NCI-H146 treated with DMSO at 0.1 percent for 48 hours (cell line): Measurements from ENCODE around the gene FLNC.
A peak's percentile ranks its signal among the peaks of the same experiment; 100 is the strongest.

Experiments used
- DNase-seq: peaks from one replicate; lab custom pipeline; 2025; ENCODE audit not compliant: unreplicated experiment; lab: John Stamatoyannopoulos, UW

FLNC gene

DNA sequence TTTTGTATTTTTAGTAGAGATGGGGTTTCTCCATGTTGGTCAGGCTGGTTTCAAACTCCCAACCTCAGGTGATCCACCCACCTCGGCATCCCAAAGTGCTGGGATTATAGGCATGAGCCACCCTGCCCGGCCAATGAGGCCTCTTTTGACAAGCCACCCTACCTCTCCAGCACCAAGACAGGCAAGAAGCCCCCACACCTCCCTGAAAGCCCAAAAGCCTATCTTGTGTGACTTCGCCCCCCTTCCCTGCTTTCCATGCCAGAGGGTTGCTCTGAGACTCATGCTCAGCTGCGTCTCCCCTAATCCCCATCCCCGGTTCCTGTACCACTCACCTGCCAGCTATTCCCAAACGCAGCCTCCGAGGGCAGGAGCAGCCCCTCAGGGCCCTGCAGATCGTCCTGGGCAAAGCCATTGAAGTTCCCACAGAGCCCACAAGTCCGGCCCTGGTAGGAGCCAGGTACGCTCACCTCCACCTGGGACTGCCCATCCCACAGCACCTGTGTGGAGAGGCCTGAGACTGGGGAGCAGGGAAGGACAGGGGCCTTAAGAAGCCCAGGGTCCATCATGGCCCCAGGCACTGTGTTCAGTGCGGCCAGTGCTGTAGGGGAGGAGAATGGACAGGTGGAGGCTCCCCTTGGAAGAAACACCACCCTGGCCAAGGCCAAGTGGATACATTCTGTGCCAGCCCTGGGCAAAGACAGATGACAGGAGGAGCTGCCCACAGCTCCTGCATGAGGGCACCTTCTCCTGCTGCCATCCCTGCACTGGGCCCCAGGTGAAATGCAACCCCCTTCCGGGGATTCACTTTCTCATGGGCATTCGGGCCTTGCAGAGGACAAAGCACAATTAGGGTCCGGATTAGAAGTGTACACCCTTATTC, 48.3 kb downstream of the FLNC start:
- no peak for DNase-seq

DNA sequence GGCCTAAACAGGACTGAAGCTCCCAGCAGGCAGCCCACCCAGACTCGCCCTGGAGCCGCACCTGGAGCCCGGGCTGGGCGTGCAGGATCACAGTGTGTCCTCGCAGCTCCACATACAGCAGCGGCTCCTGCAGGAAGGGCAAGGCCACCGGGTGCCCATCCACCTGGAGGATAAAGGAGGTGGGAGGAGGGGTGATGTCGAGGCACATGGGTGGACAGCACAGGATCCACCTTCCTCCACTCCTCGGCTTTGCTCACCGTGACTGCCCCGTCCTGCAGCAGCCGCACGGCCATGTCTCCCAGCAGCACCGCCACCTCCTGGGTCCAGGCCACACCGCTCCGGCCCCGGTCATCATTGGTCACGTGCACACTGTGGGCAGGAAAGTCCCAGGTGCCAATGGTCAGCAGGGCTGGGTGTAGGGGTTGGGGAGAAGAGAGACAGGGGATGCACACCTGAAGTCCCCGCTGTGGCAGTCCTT, 49.3 kb downstream of the FLNC start:
- DNase-seq: no peak

DNA sequence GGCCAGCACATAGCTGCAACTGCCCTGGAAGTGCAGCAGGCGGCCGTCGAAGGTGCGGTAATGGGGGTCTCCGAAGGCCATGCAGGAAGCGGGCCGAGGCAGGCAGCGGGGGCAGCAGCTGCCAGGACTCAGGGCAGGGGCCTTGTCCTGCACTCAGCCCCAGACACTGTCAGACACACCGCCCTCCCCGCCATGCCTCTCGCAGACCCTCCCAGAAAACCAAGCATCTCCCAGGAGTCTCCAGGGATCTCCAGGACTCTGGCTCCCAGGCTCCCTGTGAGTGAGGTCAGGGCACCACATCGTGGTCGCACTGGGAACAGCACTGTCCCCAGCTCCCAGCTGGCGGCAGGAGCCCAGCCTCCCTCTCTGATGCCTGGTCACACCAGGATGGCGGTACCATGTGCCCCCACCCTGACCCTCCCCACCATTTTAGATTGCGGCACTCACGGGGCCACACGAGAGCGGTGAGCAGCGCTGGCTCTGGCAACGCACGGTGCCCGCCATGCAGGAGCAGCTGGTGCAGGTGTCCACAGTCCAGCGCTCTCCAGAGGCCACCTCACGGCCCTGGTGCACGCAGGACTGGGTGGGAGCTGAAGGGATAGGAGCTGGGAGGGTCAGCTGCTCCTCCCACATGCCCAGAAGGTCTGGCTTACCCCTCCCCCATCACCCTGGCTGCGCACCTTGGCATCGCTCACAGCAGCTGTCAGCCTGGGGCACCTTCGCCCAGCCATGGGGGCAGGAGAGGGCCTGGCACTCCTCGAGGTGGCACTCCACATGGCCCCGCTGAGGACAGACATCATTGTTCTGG, 49.9 kb downstream of the FLNC start:
- DNase-seq: peak; percentile 49

DNA sequence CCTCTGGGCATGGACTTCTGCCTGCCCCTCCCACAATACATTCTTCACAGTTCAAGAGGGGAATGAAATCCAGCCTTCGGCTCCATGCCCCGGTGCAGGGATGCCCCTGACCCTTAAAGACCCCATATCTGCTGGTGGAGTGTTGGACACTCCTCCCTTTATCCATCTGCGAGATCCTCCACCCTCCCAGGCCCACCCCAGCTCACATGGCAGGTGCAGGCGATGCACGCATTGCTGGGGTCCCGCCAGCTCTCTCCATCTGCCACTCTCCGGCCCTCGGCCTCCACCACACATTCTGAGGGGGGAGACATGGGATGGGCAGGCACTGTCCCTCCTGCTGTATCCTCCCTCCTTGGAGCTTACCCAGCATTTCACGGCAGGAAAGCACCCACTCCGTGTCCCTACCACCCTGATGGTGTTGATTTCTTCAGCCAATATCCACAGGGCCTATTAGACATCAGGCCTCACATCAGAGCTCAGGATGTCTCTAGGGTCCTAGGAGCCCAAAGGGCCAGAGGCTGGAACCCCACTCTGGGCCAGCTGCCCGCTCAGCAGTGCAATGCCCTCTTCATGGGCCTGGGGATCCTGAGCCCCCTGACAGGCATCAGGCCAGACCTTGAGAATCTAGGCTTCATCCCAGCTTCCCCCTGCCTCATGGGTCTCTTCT, 50.7 kb downstream of the FLNC start:
- DNase-seq: no peak

DNA sequence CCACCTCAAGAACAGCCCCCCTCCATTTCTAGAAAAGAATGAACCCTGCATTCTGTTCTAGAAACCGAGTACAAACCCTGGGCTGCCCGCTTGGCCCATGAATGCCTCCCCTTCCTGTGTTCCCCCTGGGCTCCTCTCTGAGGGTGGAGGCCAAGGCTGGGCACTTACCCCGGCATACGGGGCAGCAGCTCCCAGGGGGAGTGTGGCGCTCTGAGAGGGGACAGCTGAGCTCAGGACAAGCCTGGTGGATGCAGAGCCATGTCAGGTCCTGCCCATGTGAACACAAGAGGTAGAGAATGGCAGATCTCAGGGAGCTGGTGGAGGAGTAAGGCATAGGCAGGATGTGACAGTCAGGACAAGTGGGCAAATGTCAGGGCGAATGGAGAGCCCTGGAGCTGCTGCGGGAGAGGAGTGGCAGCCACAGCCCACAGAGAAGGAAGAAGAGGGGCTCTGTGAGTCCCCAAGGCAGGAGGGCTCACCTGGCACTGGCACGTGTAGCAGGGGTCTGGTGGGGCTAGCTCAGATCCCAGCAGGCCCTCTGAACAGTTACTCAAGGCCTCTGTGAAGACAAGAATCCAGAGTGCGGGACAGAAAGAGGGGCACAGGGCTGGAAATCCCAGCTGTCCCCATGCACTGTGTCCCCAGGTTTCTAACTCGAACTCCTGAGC, 51.4 kb downstream of the FLNC start:
- no peak for DNase-seq

DNA sequence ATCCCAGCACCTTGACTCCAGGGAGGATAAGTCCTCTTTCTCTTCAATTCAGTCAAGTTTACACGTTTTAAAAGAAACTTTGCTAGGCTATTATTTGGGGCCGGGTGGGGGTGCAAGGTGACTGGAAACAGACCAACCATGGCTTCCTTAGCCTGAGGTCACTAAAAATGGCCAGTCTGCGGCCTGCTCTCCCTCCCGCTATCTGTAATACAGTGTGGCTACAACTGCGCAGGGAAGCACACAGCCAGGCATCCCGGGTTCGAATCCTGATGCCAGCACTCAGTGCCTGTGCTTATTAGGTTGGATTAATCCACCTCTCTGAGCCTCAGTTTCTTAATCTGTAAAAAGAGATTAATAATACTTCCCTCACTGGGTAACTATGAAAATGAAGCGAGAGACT, 51.9 kb downstream of the FLNC start:
- DNase-seq: no peak

DNA sequence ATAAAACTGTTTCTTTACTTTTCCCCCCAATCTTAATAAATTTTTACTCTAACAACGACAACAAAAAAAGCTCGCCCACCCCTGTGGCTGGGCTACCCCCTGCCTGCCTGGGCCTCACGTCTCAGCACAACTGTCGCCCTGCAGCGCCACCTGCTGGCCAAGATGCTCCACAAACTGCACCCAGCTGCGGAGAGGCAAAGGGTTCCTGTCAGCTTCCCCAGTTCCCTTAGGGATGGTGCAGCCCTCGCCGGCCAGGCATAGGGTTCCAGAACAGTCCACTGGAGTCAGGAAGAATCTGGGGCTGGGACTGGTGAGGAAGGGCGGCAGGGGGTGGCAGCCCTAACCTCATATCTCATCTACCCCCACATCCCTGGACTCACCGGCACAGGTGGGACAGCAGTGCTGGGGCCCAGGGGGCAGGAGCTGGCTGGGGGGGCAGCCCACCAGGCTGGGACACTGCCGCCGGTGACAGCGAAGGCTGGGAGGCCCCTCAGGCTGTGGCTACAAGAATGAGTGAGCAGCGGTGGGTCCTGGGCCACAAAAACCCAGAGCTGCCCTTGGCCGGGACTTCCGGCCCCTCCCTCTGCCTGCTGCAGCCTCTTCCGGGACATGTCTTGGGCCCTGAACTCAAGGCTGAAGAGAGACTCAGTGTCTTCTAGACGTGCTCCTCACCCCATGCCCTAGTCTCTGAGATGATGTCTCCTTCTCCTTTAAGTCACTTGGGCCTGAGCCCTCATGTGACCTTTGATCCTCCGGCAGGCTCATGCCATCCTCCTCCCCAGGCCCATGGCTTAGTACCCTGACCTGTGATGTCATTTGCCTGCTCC, 53.6 kb downstream of the FLNC start:
- peak; percentile 5 for DNase-seq

DNA sequence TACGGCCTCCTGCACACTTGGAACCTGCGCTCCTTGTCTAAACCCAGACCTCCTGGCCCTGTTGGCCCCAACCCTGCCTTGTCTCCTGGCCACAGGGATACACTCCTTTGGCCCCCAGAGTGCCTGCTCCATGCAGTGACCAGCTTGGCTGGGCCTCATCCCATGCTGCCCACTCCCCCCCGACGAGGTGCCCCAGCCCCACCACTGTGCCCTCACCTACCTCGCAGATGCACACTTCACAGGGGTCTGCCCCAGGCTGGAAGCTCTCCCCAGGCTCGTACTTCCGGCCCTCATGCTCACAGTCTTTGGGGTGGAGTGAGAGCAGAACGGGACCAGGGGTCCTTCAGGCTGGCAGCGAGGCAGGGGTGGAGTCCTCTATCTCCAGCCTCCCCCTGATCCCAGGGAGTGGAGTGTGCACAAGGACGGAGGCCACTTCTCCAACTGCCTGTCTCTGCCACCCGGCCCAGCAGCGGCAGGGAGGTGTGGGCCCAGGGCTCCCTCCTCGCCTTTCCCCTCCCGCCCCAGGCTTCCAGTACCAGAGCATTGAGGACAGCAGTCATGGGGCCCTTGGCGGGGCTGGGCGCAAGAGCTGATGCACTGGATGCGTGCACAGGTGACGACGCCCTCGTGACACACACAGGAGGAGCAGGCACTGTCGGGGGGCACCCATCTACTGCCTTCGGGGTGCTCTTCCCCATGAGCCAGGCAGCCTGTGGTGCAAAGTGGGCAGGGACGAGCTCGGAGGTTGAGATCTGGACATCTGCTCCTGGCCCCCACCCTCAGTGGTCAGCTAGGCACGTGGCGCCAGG, 54.6 kb downstream of the FLNC start:
- DNase-seq: no peak

DNA sequence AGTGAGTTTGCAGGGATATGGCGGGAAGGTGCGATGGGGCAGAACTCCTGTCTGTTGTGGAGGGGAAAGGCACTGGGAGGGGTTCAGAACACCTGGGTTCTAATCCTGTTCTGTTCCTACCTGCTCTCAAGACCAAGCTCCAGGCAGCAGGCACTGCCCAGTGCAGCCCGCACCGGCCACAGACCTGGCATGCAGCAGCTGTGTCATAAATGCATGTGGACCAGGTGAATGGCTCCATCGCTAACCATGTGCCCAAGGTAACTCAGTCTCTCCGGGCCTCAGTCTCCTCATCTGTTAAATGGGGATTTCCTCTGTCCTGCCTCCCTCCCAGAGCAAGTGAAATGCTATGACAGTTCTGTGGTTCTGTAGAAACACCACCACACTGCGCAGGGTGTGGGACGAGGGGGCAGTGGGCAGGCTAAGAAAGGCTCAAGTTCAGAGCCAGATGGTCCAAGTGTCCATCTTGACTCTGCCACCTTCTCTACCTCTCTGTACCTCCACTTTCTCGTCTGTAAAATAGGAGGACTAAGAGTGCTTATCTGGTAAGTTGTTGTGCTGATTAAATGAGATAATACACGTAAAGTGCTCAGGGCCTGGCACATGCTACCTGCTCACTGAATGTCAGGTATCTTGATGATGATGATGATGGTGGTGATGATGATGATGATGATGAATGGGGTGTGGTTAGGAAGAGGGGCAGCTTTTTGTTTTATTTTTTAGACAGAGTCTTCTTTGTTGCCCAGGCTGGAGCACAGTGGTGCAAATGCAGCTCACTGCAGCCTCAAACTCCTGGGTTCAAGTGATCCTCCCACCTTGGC, 55.4 kb downstream of the FLNC start:
- DNase-seq: no peak

DNA sequence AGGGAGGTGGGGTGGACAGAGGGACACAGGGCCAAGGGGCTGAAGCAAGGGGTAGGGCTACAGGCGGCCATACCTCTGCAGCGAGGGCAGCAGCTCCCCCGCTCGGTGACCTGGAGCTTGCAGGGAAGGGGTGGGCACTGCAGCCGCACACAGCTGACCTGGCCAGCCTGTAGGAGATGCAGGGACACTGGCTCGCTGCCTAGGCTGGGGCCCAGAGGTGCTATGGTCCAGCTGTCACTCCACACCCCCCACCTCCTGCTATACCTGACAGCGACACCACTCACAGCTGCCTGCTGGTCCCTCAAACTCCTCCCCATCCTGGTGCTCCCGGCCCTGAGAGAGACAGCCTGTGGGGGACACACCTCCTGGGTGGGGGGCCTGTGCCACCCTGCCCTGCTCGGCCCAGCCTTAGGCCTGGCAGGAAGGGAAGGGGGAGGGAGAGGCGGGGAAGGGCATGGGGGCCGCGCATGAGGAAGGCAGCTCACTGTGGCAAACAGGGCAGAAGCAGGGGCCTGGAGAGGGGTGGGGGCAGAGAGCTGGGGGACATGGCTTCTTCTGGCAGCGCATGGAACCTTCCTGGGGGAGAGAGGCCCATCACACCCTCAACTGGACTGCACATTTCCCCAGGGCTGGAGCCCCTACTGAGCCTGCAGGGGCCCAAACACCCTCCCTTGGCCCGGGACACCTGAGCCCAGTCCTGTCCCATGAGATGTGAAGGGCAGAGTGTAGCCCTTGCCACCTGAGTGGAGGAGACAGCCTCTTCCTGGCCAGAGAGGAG, 56.4 kb downstream of the FLNC start:
- no peak for DNase-seq

DNA sequence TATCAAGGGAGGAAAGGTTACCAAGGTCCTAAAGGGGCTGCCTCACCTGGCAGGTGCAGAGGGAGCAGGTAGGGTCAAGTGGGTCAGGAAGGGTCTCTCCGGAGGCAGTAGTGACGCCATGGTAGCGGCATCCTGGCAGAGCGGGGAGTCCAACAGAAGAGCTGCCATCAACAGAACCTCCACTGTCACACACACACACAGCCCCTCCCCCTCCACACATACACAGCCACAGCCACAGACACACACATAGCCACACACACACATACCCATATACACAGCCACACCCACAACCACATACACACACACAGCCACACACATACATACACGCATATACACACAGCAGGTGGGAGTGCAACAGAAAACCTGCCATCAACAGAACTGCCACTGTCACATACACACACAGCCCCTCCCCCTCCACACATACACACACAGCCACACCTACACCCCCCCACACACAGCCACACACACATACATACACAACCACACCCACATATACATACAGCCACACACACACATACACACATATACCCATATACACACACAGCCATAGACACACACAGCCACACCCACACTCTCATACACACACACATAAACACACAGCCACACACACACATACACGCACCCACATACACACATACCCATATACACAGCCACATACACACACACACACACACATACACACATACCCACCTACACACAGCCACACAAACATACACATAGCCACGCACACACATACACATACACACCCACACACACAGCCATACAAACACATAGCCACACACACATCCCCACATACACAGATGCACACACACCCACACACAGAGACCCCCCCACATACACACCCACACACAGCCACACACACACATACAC, 57.2 kb downstream of the FLNC start:
- no peak for DNase-seq

DNA sequence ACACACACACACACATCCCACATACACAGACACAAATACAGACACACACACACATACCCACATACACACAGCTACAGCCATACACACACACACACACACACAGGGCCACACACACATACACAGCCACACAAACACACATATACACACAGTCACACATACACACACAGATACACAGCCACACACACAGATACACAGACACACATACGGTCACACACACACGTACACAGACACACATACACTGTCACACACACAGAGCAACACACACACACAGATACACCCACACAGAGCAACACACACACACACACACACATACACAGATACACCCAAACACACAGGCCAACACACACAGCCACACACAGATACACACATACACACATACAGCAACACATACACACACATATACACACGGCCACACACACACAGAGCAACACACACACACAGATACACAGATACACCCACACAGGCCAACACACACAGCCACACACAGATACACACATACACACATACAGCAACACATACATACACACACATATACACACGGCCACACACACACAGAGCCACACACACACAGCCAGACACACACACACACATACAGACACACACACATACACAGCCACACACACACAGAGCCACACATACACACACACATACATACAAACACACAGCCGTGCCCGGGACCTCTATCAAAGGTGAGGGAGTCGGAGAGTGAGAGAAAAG, 58.0 kb downstream of the FLNC start:
- no peak for DNase-seq

DNA sequence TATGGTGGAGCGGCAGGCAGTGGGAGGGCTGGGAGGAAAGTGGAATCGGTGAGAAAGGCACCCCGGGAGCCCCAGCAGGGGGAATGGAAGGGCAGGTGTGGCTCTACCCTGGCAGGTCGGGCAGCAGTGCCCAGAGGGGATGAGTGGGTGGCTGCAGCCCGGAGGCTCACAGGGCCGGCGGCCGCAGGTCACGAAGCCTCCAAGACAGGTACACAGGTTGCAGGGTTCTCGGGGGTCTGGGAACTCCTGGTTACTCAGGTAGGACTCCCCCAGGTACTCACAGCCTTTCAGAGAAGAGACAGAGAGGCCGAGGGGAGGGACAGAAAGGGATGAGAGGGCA, 58.5 kb downstream of the FLNC start:
- DNase-seq: peak; percentile 50

DNA sequence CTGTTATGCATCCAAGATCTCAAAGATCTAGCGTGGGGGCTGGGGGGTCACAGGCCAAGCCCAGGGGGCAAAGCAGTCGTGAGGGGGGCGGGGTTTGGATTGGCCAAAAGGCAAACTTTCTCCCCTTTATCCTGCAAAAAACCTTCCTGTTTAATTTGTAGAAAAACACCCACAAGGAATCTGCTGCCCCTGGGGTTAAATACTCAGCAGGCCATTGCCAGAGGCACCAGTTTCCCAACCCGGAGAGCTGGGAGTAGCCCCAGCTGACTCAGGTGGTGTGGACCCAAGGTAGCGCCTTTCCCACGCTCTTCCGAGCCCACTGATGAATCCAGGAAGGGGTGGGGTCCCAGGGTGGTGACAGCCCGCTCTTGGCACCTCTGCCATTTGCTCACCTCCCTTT, 58.9 kb downstream of the FLNC start:
- no peak for DNase-seq

DNA sequence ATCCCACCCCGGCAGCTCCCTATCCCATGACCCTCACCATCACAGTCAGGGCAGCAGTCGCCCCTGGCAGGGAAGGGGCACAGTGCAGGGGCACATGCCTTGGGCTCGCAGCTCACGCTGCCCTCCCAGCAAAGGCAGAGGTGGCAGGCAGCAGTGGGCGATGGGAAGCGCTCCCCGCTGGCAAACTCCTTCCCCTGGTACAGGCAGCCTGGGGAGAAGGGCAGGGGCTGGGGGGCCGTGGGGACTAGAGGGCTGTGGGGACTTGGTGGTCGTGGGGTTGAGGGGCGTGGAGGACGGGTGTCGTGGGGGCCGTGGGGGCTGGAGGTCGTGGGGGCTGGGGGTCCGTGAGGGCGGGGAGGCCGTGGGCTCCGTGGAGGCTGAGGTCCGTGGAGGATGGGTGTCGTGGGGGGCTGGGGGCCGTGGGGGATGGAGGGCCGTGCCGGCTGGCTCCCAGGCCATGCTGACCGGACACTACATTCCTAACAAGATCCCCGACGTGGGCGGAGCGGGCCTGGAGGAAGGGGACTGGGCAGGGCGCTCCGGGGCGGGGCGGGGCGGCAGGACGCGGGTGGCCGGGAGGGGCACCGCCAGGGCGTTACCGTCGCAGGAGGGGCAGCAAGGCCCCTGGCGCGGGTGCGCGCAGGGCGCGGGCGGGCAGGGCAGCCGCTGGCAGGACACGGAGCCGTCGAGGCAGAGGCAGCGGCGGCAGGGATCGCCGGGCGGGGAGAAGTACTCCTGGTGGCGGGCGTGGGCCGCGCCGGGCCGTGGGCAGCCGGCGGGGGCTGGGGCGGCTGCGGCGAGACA, 60.3 kb downstream of the FLNC start:
- peak; percentile 11 for DNase-seq
